Hepatocyte (in vitro differentiated cells): ENCODE results near the gene DGKI. TPM values are rescaled to one million over a fixed set of nuclear protein-coding genes. Genes with fewer than 3 reads are reported as not detected.

Source experiments
- DNase-seq: peaks from one replicate; pipeline ENCODE4 v3.0.0-alpha.2; 2016; ENCODE audit warnings: low spot score
- H2AFZ ChIP-seq: fragments of 200-600 bp; sonication (generic); 2 replicates; pipeline ENCODE4 v1.6.0; 2016; ENCODE audit warnings: antibody characterized with exemption, mild to moderate bottlenecking
- H3K27ac ChIP-seq: fragments of 200-600 bp; sonication (generic); 2 replicates; pipeline ENCODE4 v1.5.1; 2016; ENCODE audit warnings: mild to moderate bottlenecking
- H3K27me3 ChIP-seq: fragments of 200-600 bp; sonication (generic); 2 replicates; pipeline ENCODE4 v1.6.1; 2016
- H3K36me3 ChIP-seq: fragments of 200-600 bp; sonication (generic); replicated peaks from 2 replicates; pipeline ENCODE4 v1.5.1; 2016; ENCODE audit warnings: low read depth; ENCODE audit not compliant: insufficient read depth
- H3K4me1 ChIP-seq: fragments of 200-600 bp; sonication (generic); 2 replicates; pipeline ENCODE4 v1.5.1; 2016; ENCODE audit warnings: mild to moderate bottlenecking, moderate library complexity; ENCODE audit not compliant: insufficient read depth
- H3K4me2 ChIP-seq: fragments of 200-600 bp; sonication (generic); 2 replicates; pipeline ENCODE4 v1.6.0; 2016
- H3K4me3 ChIP-seq: fragments of 200-600 bp; sonication (generic); 2 replicates; pipeline ENCODE4 v1.5.1; 2016; ENCODE audit warnings: mild to moderate bottlenecking
- H3K79me2 ChIP-seq: fragments of 200-600 bp; sonication (generic); 2 replicates; pipeline ENCODE4 v1.6.0; 2017; ENCODE audit warnings: mild to moderate bottlenecking
- H3K9me2 ChIP-seq: fragments of 200-600 bp; sonication (generic); replicated peaks from 2 replicates; pipeline ENCODE4 v1.6.0; 2017; ENCODE audit warnings: mild to moderate bottlenecking; ENCODE audit not compliant: insufficient read depth
- H3K9me3 ChIP-seq: fragments of 200-600 bp; sonication (generic); 2 replicates; pipeline ENCODE4 v1.5.1; 2016; ENCODE audit warnings: low read depth, mild to moderate bottlenecking
- H4K20me1 ChIP-seq: fragments of 200-600 bp; sonication (generic); 2 replicates; pipeline ENCODE4 v1.6.0; 2016; ENCODE audit warnings: mild to moderate bottlenecking; ENCODE audit not compliant: insufficient read depth, poor library complexity, severe bottlenecking
- EZH2 ChIP-seq: fragments of 200-600 bp; sonication (generic); IDR thresholded peaks from 2 replicates; pipeline ENCODE4 v1.6.1; 2016; ENCODE audit warnings: antibody characterized with exemption, mild to moderate bottlenecking, borderline replicate concordance
- EZH2phosphoT487 ChIP-seq: fragments of 200-600 bp; sonication (generic); IDR thresholded peaks from one replicate; pipeline ENCODE4 v1.6.1; 2018; ENCODE audit warnings: antibody characterized with exemption, mild to moderate bottlenecking, low read depth, moderate library complexity; ENCODE audit not compliant: unreplicated experiment, severe bottlenecking
- WGBS: methylation state at CpG from one replicate; pipeline ENCODE4 v1.1.6; 2016; ENCODE audit warnings: low lambda C conversion rate; ENCODE audit errors: missing lambda C conversion rate; 5-methylcytosine and 5-hydroxymethylcytosine counted together
- polyA plus RNA-seq: library from polyadenylated mRNA; unstranded; fragments of >200 nt; fragmentation: Nextera tagmentation; extraction: Ambion mirVana; gene quantifications from 2 replicates; pipeline ENCODE4 v1.2.1, GENCODE V29; 2016
- total RNA-seq: library from RNA; depleted of rRNA; stranded (reverse); fragments of >200 nt; gene quantifications from 2 replicates; pipeline ENCODE4 v1.2.3, GENCODE V29; 2014
- TF ChIP-seq, protein P1 (sequence below): fragments of 200-600 bp; sonication (generic); IDR thresholded peaks from 2 replicates; pipeline ENCODE4 v1.5.1; 2016; ENCODE audit warnings: antibody characterized with exemption, mild to moderate bottlenecking; ENCODE audit not compliant: poor library complexity

Gene DGKI
- total and polyA plus RNA-seq, 2 experiments from 2014 or later, result 0.47 to 1.8 TPM

- H3K4me2 ChIP-seq, result no peak overlapping the region
- no peak for DNase-seq
- no peaks in the 10 kb centered on the region for H3K27me3 ChIP-seq
- 75% methylated on average over 2 of the region's 2 CpGs for WGBS
- H3K79me2 ChIP-seq, result no peaks in the 10 kb centered on the region
- H4K20me1 ChIP-seq, result no peaks in the 10 kb centered on the region
- no peaks in the 10 kb centered on the region for H3K9me2 ChIP-seq
- TF ChIP-seq EZH2, result no peak
- TF ChIP-seq, protein P1, sequence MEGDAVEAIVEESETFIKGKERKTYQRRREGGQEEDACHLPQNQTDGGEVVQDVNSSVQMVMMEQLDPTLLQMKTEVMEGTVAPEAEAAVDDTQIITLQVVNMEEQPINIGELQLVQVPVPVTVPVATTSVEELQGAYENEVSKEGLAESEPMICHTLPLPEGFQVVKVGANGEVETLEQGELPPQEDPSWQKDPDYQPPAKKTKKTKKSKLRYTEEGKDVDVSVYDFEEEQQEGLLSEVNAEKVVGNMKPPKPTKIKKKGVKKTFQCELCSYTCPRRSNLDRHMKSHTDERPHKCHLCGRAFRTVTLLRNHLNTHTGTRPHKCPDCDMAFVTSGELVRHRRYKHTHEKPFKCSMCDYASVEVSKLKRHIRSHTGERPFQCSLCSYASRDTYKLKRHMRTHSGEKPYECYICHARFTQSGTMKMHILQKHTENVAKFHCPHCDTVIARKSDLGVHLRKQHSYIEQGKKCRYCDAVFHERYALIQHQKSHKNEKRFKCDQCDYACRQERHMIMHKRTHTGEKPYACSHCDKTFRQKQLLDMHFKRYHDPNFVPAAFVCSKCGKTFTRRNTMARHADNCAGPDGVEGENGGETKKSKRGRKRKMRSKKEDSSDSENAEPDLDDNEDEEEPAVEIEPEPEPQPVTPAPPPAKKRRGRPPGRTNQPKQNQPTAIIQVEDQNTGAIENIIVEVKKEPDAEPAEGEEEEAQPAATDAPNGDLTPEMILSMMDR, result no peak
- TF ChIP-seq EZH2phosphoT487, result no peak
- H3K4me3 ChIP-seq, result no peak overlapping the region
- no peak overlapping the region for H2AFZ ChIP-seq
- no peaks in the 10 kb centered on the region for H3K36me3 ChIP-seq
- H3K4me1 ChIP-seq, result no peaks in the 10 kb centered on the region
- no peaks in the 10 kb centered on the region for H3K9me3 ChIP-seq
- H3K27ac ChIP-seq, result no peak overlapping the region
Observed at GRCh38 chr7:137791930-137792329, 54.8 kb downstream of the DGKI start.

- Histone ChIP-seq H3K4me3 (no peak overlapping the region), H3K4me2 (no peak overlapping the region), H4K20me1 (no peaks in the 10 kb centered on the region), H3K27ac (no peak overlapping the region), H3K4me1 (no peaks in the 10 kb centered on the region), H3K79me2 (no peaks in the 10 kb centered on the region), H3K9me2 (no peaks in the 10 kb centered on the region), H3K36me3 (no peaks in the 10 kb centered on the region), H3K27me3 (no peaks in the 10 kb centered on the region), H3K9me3 (no peaks in the 10 kb centered on the region), H2AFZ (no peak overlapping the region)
- TF ChIP-seq EZH2phosphoT487 (no peak), EZH2 (no peak)
- TF ChIP-seq, protein P1, result no peak
- DNase-seq, result no peak
Observed at GRCh38 chr7:137790828-137791227, 55.9 kb downstream of the DGKI start.

- no peaks in the 10 kb centered on the region for H3K79me2 ChIP-seq
- no peak overlapping the region for H2AFZ ChIP-seq
- no peaks in the 10 kb centered on the region for H3K9me2 ChIP-seq
- DNase-seq, result no peak
- H3K9me3 ChIP-seq, result no peaks in the 10 kb centered on the region
- TF ChIP-seq EZH2phosphoT487, result no peak
- TF ChIP-seq EZH2, result no peak
- TF ChIP-seq, protein P1, result no peak
- no peaks in the 10 kb centered on the region for H3K36me3 ChIP-seq
- no peak overlapping the region for H3K4me3 ChIP-seq
- WGBS, result 92% methylated on average over 4 of the region's 4 CpGs
- H3K4me1 ChIP-seq, result no peaks in the 10 kb centered on the region
- H3K4me2 ChIP-seq, result no peak overlapping the region
- no peaks in the 10 kb centered on the region for H3K27me3 ChIP-seq
- no peak overlapping the region for H3K27ac ChIP-seq
- H4K20me1 ChIP-seq, result no peaks in the 10 kb centered on the region
Observed at GRCh38 chr7:137789215-137789882, 57.4 kb downstream of the DGKI start.
